SK-N-SH (cell line): ENCODE measurements around the gene AGBL1. TPM values are rescaled to one million over a fixed set of nuclear protein-coding genes. Genes with fewer than 3 reads are reported as not detected.

Source experiments
- CTCF ChIA-PET: fragments of 300-600, 350-600 bp; formaldehyde crosslinking; extraction: SDS; loops from one replicate; lab custom pipeline; 2021; lab: Yijun Ruan, JAX
- POLR2A ChIA-PET: fragments of 350-600 bp; sonication (Branson Sonifier 250); formaldehyde crosslinking; extraction: SDS; loops from one replicate; lab custom pipeline; 2020; ENCODE audit warnings: antibody characterized with exemption, inconsistent platforms; lab: Yijun Ruan, JAX
- DNase-seq: peaks from one replicate; pipeline ENCODE4 v3.0.0; 2012
- H2AFZ ChIP-seq: fragments of 200-600 bp; sonication (generic); 2 replicates; pipeline ENCODE4 v1.8.1; 2016; ENCODE audit warnings: antibody characterized with exemption, mild to moderate bottlenecking, low read depth
- H3F3A ChIP-seq: fragments of 200-600 bp; sonication (generic); replicated peaks from 2 replicates; pipeline ENCODE3; 2016; ENCODE audit warnings: antibody characterized with exemption, mild to moderate bottlenecking; ENCODE audit not compliant: insufficient read depth
- H3K27ac ChIP-seq, 2 experiments: fragments of 200-500 bp in 1 of 2; fragments of 200-600 bp in 1 of 2; sonication (Bioruptor generic) in 1 of 2; sonication (generic), shearing (Covaris generic) in 1 of 2; 2 replicates each; pipeline versions ENCODE4 v1.5.1 to v1.6.1; 2014 to 2016; ENCODE audit warnings: low read depth in 2 of 2, inconsistent platforms in 1 of 2, low read length in 1 of 2, mild to moderate bottlenecking in 1 of 2, mixed read lengths in 1 of 2
- H3K27me3 ChIP-seq: fragments of 200-600 bp; sonication (generic), shearing (Covaris generic); 2 replicates; pipeline ENCODE4 v1.6.1; 2016; ENCODE audit warnings: mixed run types; ENCODE audit not compliant: insufficient read depth
- H3K36me3 ChIP-seq, 2 experiments: fragments of 200-500 bp in 1 of 2; fragments of 200-600 bp in 1 of 2; sonication (Bioruptor generic) in 1 of 2; sonication (generic) in 1 of 2; replicated peaks in 1 of 2; 2 replicates each; pipeline versions ENCODE3 to v1.5.1; 2014 to 2016; ENCODE audit warnings: low read length in 1 of 2, mild to moderate bottlenecking in 1 of 2; ENCODE audit not compliant: insufficient read depth in 2 of 2, control insufficient read depth in 1 of 2
- H3K4me1 ChIP-seq, 2 experiments: fragments of 200-500 bp in 1 of 2; fragments of 200-600 bp in 1 of 2; sonication (Bioruptor generic) in 1 of 2; sonication (generic), shearing (Covaris generic) in 1 of 2; 2 replicates each; pipeline versions ENCODE4 v1.5.1 to v1.6.1; 2014 to 2016; ENCODE audit warnings: low read depth in 1 of 2, low read length in 1 of 2, mixed run types in 1 of 2; ENCODE audit not compliant: insufficient read depth in 2 of 2, control insufficient read depth in 1 of 2
- H3K4me2 ChIP-seq: fragments of 200-600 bp; sonication (generic), shearing (Covaris generic); 2 replicates; pipeline ENCODE4 v1.6.1; 2017; ENCODE audit warnings: mixed run types
- H3K4me3 ChIP-seq, 2 experiments: fragments of 200-500 bp in 1 of 2; fragments of 200-600 bp in 1 of 2; sonication (Bioruptor generic) in 1 of 2; sonication (generic), shearing (Covaris generic) in 1 of 2; 2 replicates each; pipeline versions ENCODE4 v1.5.1 to v1.8.1; 2014 to 2016; ENCODE audit warnings: low read depth in 2 of 2, inconsistent platforms in 1 of 2, low read length in 1 of 2, mild to moderate bottlenecking in 1 of 2, mixed read lengths in 1 of 2, moderate library complexity in 1 of 2
- H3K79me2 ChIP-seq: fragments of 200-600 bp; sonication (generic); 2 replicates; pipeline ENCODE4 v1.8.1; 2017; ENCODE audit warnings: mild to moderate bottlenecking; ENCODE audit not compliant: insufficient read depth
- H3K9ac ChIP-seq: fragments of 200-600 bp; sonication (generic); 2 replicates; pipeline ENCODE4 v1.6.1; 2017; ENCODE audit warnings: mixed run types
- H3K9me2 ChIP-seq: fragments of 200-600 bp; sonication (generic); 2 replicates; pipeline ENCODE4 v1.6.1; 2017; ENCODE audit warnings: mixed run types
- H3K9me3 ChIP-seq: fragments of 200-600 bp; sonication (generic); 2 replicates; pipeline ENCODE4 v1.6.1; 2017; ENCODE audit warnings: mixed run types, mild to moderate bottlenecking, moderate library complexity
- H4K20me1 ChIP-seq: fragments of 200-600 bp; sonication (generic); 2 replicates; pipeline ENCODE4 v1.6.1; 2017; ENCODE audit warnings: mild to moderate bottlenecking, mixed run types; ENCODE audit not compliant: insufficient read depth
- CTCF ChIP-seq: fragments of 200-600 bp; sonication (generic); IDR thresholded peaks from 2 replicates; pipeline ENCODE4 v1.6.1; 2017; ENCODE audit warnings: antibody characterized with exemption, mild to moderate bottlenecking, moderate library complexity
- ELF1 ChIP-seq: IDR thresholded peaks from 2 replicates; pipeline ENCODE4 v1.4.0; 2012
- EZH2phosphoT487 ChIP-seq: fragments of 200-600 bp; sonication (generic); IDR thresholded peaks from 2 replicates; pipeline ENCODE4 v1.6.1; 2017; ENCODE audit warnings: low read depth, mixed run types, mild to moderate bottlenecking, antibody characterized with exemption, moderate library complexity, borderline replicate concordance
- GATA2 ChIP-seq: sonication (generic); formaldehyde crosslinking; IDR thresholded peaks from 2 replicates; pipeline ENCODE4 v1.5.0; 2020; ENCODE audit warnings: mild to moderate bottlenecking, missing genetic modification reagents
- IRF3 ChIP-seq: fragments of 150-350 bp; IDR thresholded peaks from 2 replicates; pipeline ENCODE4 v1.6.1; 2016; ENCODE audit warnings: mild to moderate bottlenecking, low read depth, low read length
- MEF2A ChIP-seq: IDR thresholded peaks from 2 replicates; pipeline ENCODE4 v1.4.0; 2012; ENCODE audit warnings: low read depth, borderline replicate concordance
- RAD21 ChIP-seq: IDR thresholded peaks from 2 replicates; pipeline ENCODE4 v1.6.1; 2012; ENCODE audit warnings: mild to moderate bottlenecking, low read length
- REST ChIP-seq: IDR thresholded peaks from 2 replicates; pipeline ENCODE4 v1.6.1; 2012; ENCODE audit warnings: mild to moderate bottlenecking, low read depth, low read length, moderate library complexity
- RFX5 ChIP-seq: IDR thresholded peaks from 2 replicates; pipeline ENCODE4 v1.6.1; 2012; ENCODE audit warnings: mild to moderate bottlenecking, improper control_type of control experiment, low read length
- SIN3A ChIP-seq: IDR thresholded peaks from 2 replicates; pipeline ENCODE4 v1.6.1; 2012; ENCODE audit warnings: low read depth, mild to moderate bottlenecking, low read length, moderate library complexity, borderline replicate concordance
- SMC3 ChIP-seq: IDR thresholded peaks from 2 replicates; pipeline ENCODE4 v1.6.1; 2012; ENCODE audit warnings: low read depth, low read length, improper control_type of control experiment
- TAF1 ChIP-seq: IDR thresholded peaks from 2 replicates; pipeline ENCODE4 v1.6.1; 2012; ENCODE audit warnings: low read depth, mild to moderate bottlenecking, low read length, moderate library complexity, borderline replicate concordance
- USF1 ChIP-seq: IDR thresholded peaks from 2 replicates; pipeline ENCODE4 v1.4.0; 2012; ENCODE audit warnings: low read depth, borderline replicate concordance
- WGBS: methylation state at CpG from one replicate; pipeline ENCODE4 v1.1.6; 2017; ENCODE audit warnings: low lambda C conversion rate; 5-methylcytosine and 5-hydroxymethylcytosine counted together
- polyA plus RNA-seq, 3 experiments: library from polyadenylated mRNA; depleted of rRNA; stranded (reverse); fragments of >200 nt; gene quantifications; 2 replicates each; pipeline ENCODE4 v1.2.3, GENCODE V29; 2012

Gene AGBL1
- polyA plus RNA-seq, 1 of the 3 experiments (the other 2 are of a cell fraction), result not detected

- TF ChIP-seq REST (no peak), SMC3 (peak; percentile 62), CTCF (peak; percentile 75), RAD21 (peak; percentile 79), IRF3 (no peak)
Observed at GRCh38 chr15:86624261-86625036, 544.8 kb downstream of the AGBL1 start (continued).

GRCh38 chr15:86629409-86630356 is 550.0 kb downstream of the AGBL1 start:
- CTCF ChIA-PET, result interaction anchor here (0.7 to 0.8 kb wide), 2 partner anchors 16 to 20 kb away, joined by 3 read pairs; no protein-coding TSS in a partner anchor
- no peak for DNase-seq
- WGBS, result 52% methylated on average over 7 of the region's 7 CpGs
- Histone ChIP-seq H4K20me1 (no peaks in the 10 kb centered on the region), H3K36me3 (no peaks in the 10 kb centered on the region), H3K9me3 (no peaks in the 10 kb centered on the region), H3K79me2 (no peaks in the 10 kb centered on the region; the same call in 1 of the 2 replicates), H3K27me3 (no peaks in the 10 kb centered on the region), H3K9me2 (no peaks in the 10 kb centered on the region), H3K4me1 (peaks cover 0 to 2% of the 10 kb centered on the region in 2 experiments; a peak in 1 of 4 replicates), H3K4me2 (no peak overlapping the region), H3K27ac (no peak overlapping the region), H3K4me3 (no peak overlapping the region), H3K9ac (no peak overlapping the region), H2AFZ (no peak overlapping the region), H3F3A (peaks cover 2% of the 10 kb centered on the region)
- POLR2A ChIA-PET, result no interaction called here
- TF ChIP-seq SIN3A (no peak), USF1 (no peak), RFX5 (no peak), MEF2A (no peak), RAD21 (no peak), TAF1 (no peak), REST (no peak), GATA2 (no peak), IRF3 (no peak), EZH2phosphoT487 (no peak), ELF1 (no peak)
